ENCODE measurements around the gene AHRR.
"Not testable (repeated sequence)": the region's sequence is repeated elsewhere in the genome, so short reads cannot be mapped to it uniquely, and the experiment has no call there.

Gene AHRR

GRCh38 chr5:395156-395920, 73.8 kb downstream of the AHRR start:
- Histone ChIP-seq H3K27ac (ENCODE audit: low read depth, low read length, severe bottlenecking) (peak overlapping the region; percentile 83), H3K4me3 (ENCODE audit: extremely low read depth, insufficient read depth, low read length, poor library complexity, severe bottlenecking) (no peak overlapping the region), H3K36me3 (ENCODE audit: control insufficient read depth, insufficient read depth, low read length) (no peaks in the 10 kb centered on the region), H3K9me3 (ENCODE audit: control insufficient read depth, low read length) (no peaks in the 10 kb centered on the region), H3K4me1 (ENCODE audit: control insufficient read depth, insufficient read depth, low read length, poor library complexity, severe bottlenecking) (peaks cover 44% of the 10 kb centered on the region)
- 85 to 88% methylated on average over 19 to 20 of the region's 21 CpGs for WGBS, 2 experiments (ENCODE audit: insufficient coverage in 2 of 2)

DNA sequence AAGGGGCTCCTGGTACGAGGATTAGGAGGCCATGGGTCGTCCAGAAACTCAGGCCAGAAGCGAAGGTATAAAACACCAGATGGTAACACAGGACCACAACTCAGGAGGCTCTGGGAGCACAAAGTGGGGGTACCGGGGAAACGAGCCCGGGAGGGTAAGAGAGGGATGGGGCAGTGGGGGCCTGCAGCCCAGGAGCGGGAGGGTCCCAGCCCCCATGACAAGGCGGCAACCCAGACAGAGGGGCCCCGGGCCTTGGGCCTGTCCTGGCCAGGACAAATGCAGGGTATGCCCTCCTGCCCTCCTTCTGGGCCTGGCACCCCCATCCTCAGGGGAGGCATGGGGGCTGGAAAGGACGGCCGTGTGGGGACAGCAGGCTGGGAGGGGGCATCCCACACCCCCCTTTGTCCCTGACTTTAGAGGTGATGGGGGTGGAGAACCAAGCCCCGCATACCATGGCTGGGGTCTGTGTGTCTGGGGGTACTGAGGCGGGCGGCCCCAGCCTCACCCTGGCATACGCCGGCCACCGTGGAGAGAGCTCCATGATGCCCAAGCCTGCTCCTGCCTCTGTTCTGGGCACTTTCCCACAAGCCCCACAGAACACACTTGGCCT, 74.5 kb downstream of the AHRR start:
- Histone ChIP-seq H3K4me3 (ENCODE audit: extremely low read depth, insufficient read depth, low read length, poor library complexity, severe bottlenecking) (no peak overlapping the region), H3K4me1 (ENCODE audit: control insufficient read depth, insufficient read depth, low read length, poor library complexity, severe bottlenecking) (peaks cover 43% of the 10 kb centered on the region), H3K36me3 (ENCODE audit: control insufficient read depth, insufficient read depth, low read length) (no peaks in the 10 kb centered on the region), H3K9me3 (ENCODE audit: control insufficient read depth, low read length) (no peaks in the 10 kb centered on the region), H3K27ac (ENCODE audit: low read depth, low read length, severe bottlenecking) (peak overlapping the region; percentile 83)
- WGBS, 2 experiments (ENCODE audit: insufficient coverage in 2 of 2): 94 to 95% methylated on average over 14 of the region's 17 CpGs

DNA sequence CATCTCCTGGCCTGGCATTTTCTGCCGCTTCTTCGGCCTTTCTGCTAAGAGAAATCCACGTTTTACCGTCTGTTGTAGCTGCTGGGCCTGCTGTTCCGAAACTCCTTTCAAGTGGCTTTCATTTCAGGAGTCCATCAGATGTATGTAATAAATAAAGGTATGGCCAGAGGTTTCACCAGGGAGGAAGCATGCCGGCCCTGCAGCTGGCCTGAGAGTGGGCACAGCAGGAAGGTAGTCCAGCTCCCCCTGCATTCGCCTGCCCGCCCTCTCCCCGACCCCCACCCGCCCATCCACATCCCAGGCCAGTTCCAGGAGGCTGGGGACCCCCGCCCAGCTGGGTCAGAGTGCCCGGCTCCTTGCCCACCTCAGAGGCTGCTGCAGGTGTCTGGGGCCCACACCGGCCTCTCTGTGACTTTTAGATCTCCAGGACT, 75.0 kb downstream of the AHRR start:
- no peaks in the 10 kb centered on the region for H3K36me3 ChIP-seq (ENCODE audit: control insufficient read depth, insufficient read depth, low read length)
- H3K4me3 ChIP-seq (ENCODE audit: extremely low read depth, insufficient read depth, low read length, poor library complexity, severe bottlenecking): no peak overlapping the region
- 79 to 88% methylated on average over 7 to 8 of the region's 13 CpGs for WGBS, 2 experiments (ENCODE audit: insufficient coverage in 2 of 2)
- no peaks in the 10 kb centered on the region for H3K9me3 ChIP-seq (ENCODE audit: control insufficient read depth, low read length)
- H3K4me1 ChIP-seq (ENCODE audit: control insufficient read depth, insufficient read depth, low read length, poor library complexity, severe bottlenecking): peaks cover 43% of the 10 kb centered on the region
- no peak overlapping the region for H3K27ac ChIP-seq (ENCODE audit: low read depth, low read length, severe bottlenecking)

GRCh38 chr5:398141-398474, 76.6 kb downstream of the AHRR start:
- not testable (repeated sequence) for H3K4me3 ChIP-seq (ENCODE audit: extremely low read depth, insufficient read depth, low read length, poor library complexity, severe bottlenecking); H3K27ac ChIP-seq (ENCODE audit: low read depth, low read length, severe bottlenecking); H3K36me3 ChIP-seq (ENCODE audit: control insufficient read depth, insufficient read depth, low read length); H3K9me3 ChIP-seq (ENCODE audit: control insufficient read depth, low read length)
- WGBS, 2 experiments (ENCODE audit: insufficient coverage in 2 of 2): 97% methylated on average over 11 of the region's 15 CpGs
- H3K4me1 ChIP-seq (ENCODE audit: control insufficient read depth, insufficient read depth, low read length, poor library complexity, severe bottlenecking): peaks cover 38% of the 10 kb centered on the region

- no peak overlapping the region for H3K27ac ChIP-seq (ENCODE audit: low read depth, low read length, severe bottlenecking)
- H3K4me3 ChIP-seq (ENCODE audit: extremely low read depth, insufficient read depth, low read length, poor library complexity, severe bottlenecking): no peak overlapping the region
- H3K4me1 ChIP-seq (ENCODE audit: control insufficient read depth, insufficient read depth, low read length, poor library complexity, severe bottlenecking): peaks cover 37% of the 10 kb centered on the region
- no peaks in the 10 kb centered on the region for H3K9me3 ChIP-seq (ENCODE audit: control insufficient read depth, low read length)
- 91 to 96% methylated on average over 31 to 32 of the region's 35 CpGs for WGBS, 2 experiments (ENCODE audit: insufficient coverage in 2 of 2)
- H3K36me3 ChIP-seq (ENCODE audit: control insufficient read depth, insufficient read depth, low read length): no peaks in the 10 kb centered on the region
Measured at GRCh38 chr5:398475-399295, 77.2 kb downstream of the AHRR start.

DNA sequence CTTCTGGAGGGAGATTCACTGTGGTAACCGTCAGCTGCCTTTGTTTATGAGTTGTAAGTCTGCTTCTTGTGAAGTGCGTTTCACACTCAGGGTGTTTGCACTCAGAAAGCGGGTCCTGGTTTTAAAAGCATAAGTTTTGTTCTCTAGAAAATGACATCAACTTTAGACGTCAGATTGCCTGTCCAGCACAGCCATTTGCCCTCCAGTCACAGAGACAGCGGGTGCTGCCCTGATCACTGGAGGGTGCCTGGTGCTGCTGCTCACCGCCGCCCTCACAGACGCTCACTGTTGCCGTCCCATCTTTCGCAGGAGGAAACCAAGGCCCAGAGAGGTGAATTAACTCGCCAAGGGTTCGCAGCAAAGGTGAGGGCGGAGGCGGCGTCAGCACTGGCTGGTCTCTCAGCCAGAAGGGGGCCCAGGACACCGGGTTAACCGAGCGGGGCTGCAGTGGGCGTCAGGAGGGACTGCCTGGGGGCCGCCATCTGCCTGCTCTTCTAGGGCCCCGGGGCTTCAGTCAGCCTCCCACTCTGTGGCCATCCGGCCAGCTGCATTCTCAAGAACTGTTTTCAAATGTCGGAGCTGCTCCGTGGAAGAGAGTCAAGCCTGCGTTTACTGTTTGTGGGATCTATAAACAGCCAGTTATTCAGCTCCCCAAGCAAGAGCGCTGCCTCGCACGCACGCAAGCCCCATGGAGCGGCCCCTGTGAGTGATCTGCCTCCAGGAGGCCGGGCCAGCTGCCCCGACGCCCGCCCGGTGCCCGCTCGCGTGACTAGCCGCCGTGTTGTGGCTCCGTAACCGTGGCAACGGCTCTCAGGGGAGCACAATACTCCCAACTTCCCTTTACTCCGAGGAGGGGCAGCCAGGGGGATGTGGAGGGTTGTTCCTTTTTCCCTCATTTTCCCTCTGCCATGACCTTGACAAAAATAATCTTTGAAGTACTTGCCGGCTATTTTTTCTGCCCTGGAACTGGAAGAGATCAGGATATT, 78.1 kb downstream of the AHRR start:
- Histone ChIP-seq H3K4me1 (ENCODE audit: control insufficient read depth, insufficient read depth, low read length, poor library complexity, severe bottlenecking) (peaks cover 31% of the 10 kb centered on the region), H3K4me3 (ENCODE audit: extremely low read depth, insufficient read depth, low read length, poor library complexity, severe bottlenecking) (no peak overlapping the region), H3K36me3 (ENCODE audit: control insufficient read depth, insufficient read depth, low read length) (no peaks in the 10 kb centered on the region), H3K9me3 (ENCODE audit: control insufficient read depth, low read length) (no peaks in the 10 kb centered on the region), H3K27ac (ENCODE audit: low read depth, low read length, severe bottlenecking) (peak overlapping the region; percentile 92)
- WGBS, 2 experiments (ENCODE audit: insufficient coverage in 2 of 2): 46 to 62% methylated on average over 31 to 38 of the region's 45 CpGs

- H3K4me3 ChIP-seq (ENCODE audit: extremely low read depth, insufficient read depth, low read length, poor library complexity, severe bottlenecking): no peak overlapping the region
- H3K36me3 ChIP-seq (ENCODE audit: control insufficient read depth, insufficient read depth, low read length): no peaks in the 10 kb centered on the region
- no peaks in the 10 kb centered on the region for H3K9me3 ChIP-seq (ENCODE audit: control insufficient read depth, low read length)
- H3K27ac ChIP-seq (ENCODE audit: low read depth, low read length, severe bottlenecking): peak overlapping the region; percentile 92
- H3K4me1 ChIP-seq (ENCODE audit: control insufficient read depth, insufficient read depth, low read length, poor library complexity, severe bottlenecking): peaks cover 22% of the 10 kb centered on the region
- WGBS, 2 experiments (ENCODE audit: insufficient coverage in 2 of 2): 72 to 73% methylated on average over 21 to 23 of the region's 26 CpGs
Measured at GRCh38 chr5:400282-401145, 79.0 kb downstream of the AHRR start.

- H3K27ac ChIP-seq (ENCODE audit: low read depth, low read length, severe bottlenecking): no peak overlapping the region
- H3K9me3 ChIP-seq (ENCODE audit: control insufficient read depth, low read length): no peaks in the 10 kb centered on the region
Measured at GRCh38 chr5:401146-402034, 79.9 kb downstream of the AHRR start.

GRCh38 chr5:402219-402614, 80.7 kb downstream of the AHRR start:
- H3K4me3 ChIP-seq (ENCODE audit: extremely low read depth, insufficient read depth, low read length, poor library complexity, severe bottlenecking); H3K27ac ChIP-seq (ENCODE audit: low read depth, low read length, severe bottlenecking); H3K9me3 ChIP-seq (ENCODE audit: control insufficient read depth, low read length); H3K36me3 ChIP-seq (ENCODE audit: control insufficient read depth, insufficient read depth, low read length): not testable (repeated sequence)
- WGBS, 2 experiments (ENCODE audit: insufficient coverage in 2 of 2): 86 to 97% methylated on average over 14 to 16 of the region's 17 CpGs
- H3K4me1 ChIP-seq (ENCODE audit: control insufficient read depth, insufficient read depth, low read length, poor library complexity, severe bottlenecking): peaks cover 15% of the 10 kb centered on the region

More at GRCh38 chr5:401146-402034, 79.9 kb downstream of the AHRR start:
- WGBS, 2 experiments (ENCODE audit: insufficient coverage in 2 of 2): 92 to 97% methylated on average over 21 of the region's 24 CpGs
- Histone ChIP-seq H3K36me3 (ENCODE audit: control insufficient read depth, insufficient read depth, low read length) (no peaks in the 10 kb centered on the region), H3K4me1 (ENCODE audit: control insufficient read depth, insufficient read depth, low read length, poor library complexity, severe bottlenecking) (peaks cover 15% of the 10 kb centered on the region), H3K4me3 (ENCODE audit: extremely low read depth, insufficient read depth, low read length, poor library complexity, severe bottlenecking) (no peak overlapping the region)
